GM19238 (cell line): Measurements from ENCODE around the gene OTOP2.
"Not testable (repeated sequence)": the region's sequence is repeated elsewhere in the genome, so short reads cannot be mapped to it uniquely, and the experiment has no call there.

Experiments used
- DNase-seq: peaks from one replicate; pipeline ENCODE4 v3.0.0; 2011; ENCODE audit warnings: low spot score; ENCODE audit not compliant: insufficient read length

Gene OTOP2

GRCh38 chr17:74951680-74952421 is 27.8 kb downstream of the OTOP2 start:
- no peak for DNase-seq

- DNase-seq: no peak
Measured at GRCh38 chr17:74952431-74953133, 28.5 kb downstream of the OTOP2 start.

GRCh38 chr17:74953134-74953687 is 29.1 kb downstream of the OTOP2 start:
- DNase-seq: no peak

- no peak for DNase-seq
Measured at GRCh38 chr17:74954115-74954514, 30.0 kb downstream of the OTOP2 start.

GRCh38 chr17:74954665-74955421 is 30.8 kb downstream of the OTOP2 start:
- no peak for DNase-seq

- no peak for DNase-seq
Measured at GRCh38 chr17:74956093-74956492, 32.0 kb downstream of the OTOP2 start.

- DNase-seq: peak; percentile 87
Measured at GRCh38 chr17:74957935-74958740, 34.1 kb downstream of the OTOP2 start.

- no peak for DNase-seq
Measured at GRCh38 chr17:74959826-74960515, 35.9 kb downstream of the OTOP2 start.

GRCh38 chr17:74960570-74961342 is 36.7 kb downstream of the OTOP2 start:
- DNase-seq: peak; percentile 59

GRCh38 chr17:74961657-74962350 is 37.7 kb downstream of the OTOP2 start:
- peak; percentile 83 for DNase-seq

GRCh38 chr17:74962622-74963394 is 38.7 kb downstream of the OTOP2 start:
- no peak for DNase-seq

- DNase-seq: no peak
Measured at GRCh38 chr17:74963656-74964055, 39.6 kb downstream of the OTOP2 start.

GRCh38 chr17:74964246-74964761 is 40.2 kb downstream of the OTOP2 start:
- DNase-seq: no peak

- DNase-seq: no peak
Measured at GRCh38 chr17:74964988-74965622, 41.0 kb downstream of the OTOP2 start.

GRCh38 chr17:74968361-74968780 is 44.3 kb downstream of the OTOP2 start:
- no peak for DNase-seq

- DNase-seq: not testable (repeated sequence)
Measured at GRCh38 chr17:74969501-74969900, 45.4 kb downstream of the OTOP2 start.

- DNase-seq: no peak
Measured at GRCh38 chr17:74970395-74970794, 46.3 kb downstream of the OTOP2 start.
